Dermis lymphatic vessel endothelial cell (primary cell): ENCODE results near the gene ZNF483. TPM values are rescaled to one million over a fixed set of nuclear protein-coding genes. Genes with fewer than 3 reads are reported as not detected.

ENCODE experiments used
- total RNA-seq: library from RNA; depleted of rRNA; stranded (reverse); fragments of >200 nt; gene quantifications from 2 replicates; pipeline ENCODE4 v1.2.1, GENCODE V29; 2014

The ZNF483 gene
- total RNA-seq: 2.4 and 2.9 TPM in 2 replicates

DNA sequence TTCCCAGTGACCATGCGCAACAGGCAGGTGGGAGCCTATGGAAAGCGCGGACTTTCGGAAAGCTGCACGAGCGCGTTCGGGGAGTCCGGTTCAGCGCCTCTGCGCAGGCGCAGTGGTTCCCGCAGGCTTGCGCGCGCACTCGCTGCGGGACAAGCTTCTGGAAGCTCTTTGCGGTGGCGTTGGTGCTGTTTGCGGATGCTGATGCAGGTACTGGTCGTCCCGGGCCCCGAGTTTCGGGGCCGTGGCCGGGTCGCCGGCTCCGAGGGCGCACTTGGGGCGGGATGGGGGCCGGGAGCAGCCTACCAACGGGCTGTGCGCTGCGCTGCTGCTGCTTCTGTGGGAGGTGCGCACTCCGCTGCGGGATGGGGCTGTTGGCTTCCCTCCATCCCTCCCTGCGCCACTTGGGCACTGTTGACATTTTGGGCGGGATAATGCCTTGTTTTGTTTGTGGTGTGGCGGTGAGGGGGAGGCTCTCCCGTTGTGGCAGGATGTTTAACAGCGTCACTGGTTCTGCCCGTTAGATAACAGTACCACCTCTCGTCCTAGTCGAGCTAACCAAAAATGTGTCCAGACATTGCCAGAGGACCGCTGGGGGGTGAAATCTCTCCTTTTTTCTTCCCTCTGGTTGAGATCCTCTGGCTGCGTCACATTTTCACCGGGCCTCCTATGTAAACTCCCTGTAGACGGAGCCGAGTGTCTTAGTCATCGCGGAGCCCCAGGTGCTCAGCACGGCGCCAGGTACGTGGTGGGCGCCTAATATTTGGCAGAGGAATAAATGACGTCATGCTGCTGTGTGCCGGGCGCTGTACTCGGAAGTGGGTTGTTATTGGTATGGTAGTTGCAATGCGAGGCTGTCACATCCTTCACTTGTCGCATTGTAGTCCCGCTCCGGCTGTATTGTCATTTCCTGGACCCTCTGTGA, at the start of gene ZNF483:
Gene ZNF483 (plus strand): TSS at position 124 of the 922 bp plus-strand sequence. CDS start 2,217 bp downstream, outside the sequence.

DNA sequence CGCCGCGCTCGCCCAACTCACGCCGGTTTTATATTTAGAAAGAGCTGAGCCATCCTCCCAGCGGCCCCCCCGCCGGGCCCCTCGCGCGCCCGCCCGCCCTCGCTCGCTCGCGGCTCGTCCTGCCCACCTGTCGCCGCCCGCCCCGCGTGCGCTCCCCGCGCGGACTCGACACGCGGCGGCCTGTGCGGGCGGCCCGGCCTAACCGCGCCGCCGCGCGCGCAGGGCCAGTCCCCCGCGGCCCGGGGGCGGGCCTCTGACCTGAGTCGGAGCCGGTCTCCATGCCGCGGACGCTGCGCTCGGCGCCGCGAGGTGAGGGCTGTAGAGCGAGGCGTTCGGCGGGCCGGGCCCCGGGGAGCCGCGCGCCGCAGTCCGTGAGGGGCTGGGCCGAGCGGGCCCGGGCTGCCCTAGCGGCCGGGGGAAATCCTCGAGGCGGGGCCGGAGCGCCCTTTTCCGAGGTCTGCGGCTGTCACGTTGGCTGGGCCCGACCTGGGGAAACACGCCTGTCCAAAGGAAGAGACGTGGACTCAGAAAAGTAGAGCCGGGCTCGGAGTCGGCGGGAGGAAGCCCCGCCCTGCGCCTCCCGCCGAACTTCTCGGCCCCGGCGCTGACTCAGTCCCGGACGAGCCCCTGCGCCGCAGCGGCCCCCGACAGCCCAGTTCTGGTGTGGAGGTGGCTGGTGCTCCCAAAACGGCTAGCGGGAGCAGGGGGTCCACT, 41.0 kb upstream of the ZNF483 start, which contains the start of gene ECPAS:
Gene ECPAS (minus strand): TSS at position 526 of the 714 bp plus-strand sequence. CDS start 11,465 bp downstream, outside the sequence.

DNA sequence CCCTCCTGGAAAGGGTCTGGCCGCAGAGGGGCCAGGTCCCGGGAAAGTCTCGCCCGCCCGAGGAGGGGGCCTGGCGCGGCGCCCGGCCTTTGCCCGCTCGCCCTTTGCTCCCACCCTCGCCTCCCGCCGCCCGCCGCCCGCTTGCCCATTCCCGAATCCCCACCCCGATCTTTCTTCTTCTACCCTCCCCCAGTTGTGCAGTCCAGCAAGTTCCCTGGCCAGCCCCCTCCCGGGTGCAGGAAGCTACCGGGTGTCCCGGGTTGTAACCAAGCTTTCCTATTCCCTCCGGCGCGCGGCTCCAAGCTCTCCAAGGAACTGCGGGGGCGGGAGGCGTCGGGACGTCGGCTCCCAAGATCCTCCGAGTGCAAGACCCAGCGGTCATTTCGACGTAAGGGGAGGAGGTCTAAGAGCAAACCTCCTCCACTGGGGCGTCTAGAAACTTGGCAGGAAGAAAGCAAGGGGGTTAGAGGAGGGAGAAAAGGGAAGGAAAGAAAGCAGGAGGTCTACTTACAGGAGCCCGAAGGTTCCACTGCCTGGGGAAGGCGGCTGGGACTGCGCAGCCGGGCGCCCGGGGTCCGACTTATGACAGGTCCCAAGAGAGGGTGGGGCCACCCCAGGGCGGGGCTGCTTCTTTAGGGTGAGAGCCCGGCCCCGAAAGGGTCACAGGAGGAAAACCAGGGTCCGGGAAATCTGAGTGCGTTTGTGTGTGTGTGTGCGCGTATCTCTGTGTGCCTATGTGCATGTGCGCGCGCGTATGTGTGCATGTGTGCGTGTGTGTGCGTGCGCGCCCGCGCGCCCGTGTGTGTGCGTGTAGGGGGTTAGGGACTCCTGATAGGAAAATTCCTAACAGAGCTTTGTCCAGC, 74.3 kb downstream of the ZNF483 start, which contains the start of gene PTGR1:
Gene PTGR1 (minus strand): TSS at position 556 of the 863 bp plus-strand sequence. CDS start 2,225 bp downstream, outside the sequence.

Other genes starting within 250 kb of the ZNF483 start
- gene OR2K2, start 195.0 kb upstream of the ZNF483 start, total RNA-seq: not detected in 2 replicates
- 103 and 118 TPM in 2 replicates for gene ECPAS, start 40.8 kb upstream of the ZNF483 start, total RNA-seq
- 4.5 and 8.5 TPM in 2 replicates for gene PTGR1, start 74.5 kb downstream of the ZNF483 start, total RNA-seq
- 2.4 and 2.7 TPM in 2 replicates for gene DNAJC25, start 106.2 kb downstream of the ZNF483 start, total RNA-seq
- 68.7 and 74.9 TPM in 2 replicates for gene GNG10, start 136.4 kb downstream of the ZNF483 start, total RNA-seq